B cell (primary cell): ENCODE measurements around the gene CHST8. TPM values are rescaled to one million over a fixed set of nuclear protein-coding genes. Genes with fewer than 3 reads are reported as not detected.

ENCODE experiments used
- ATAC-seq: fragments of 200-7000 bp; cut with Tn5 transposase; one replicate; pipeline ENCODE4 v1.10.0; 2021; ENCODE audit warnings: low read depth, mild to moderate bottlenecking, moderate number of reproducible peaks, moderate library complexity
- CTCF ChIA-PET: fragments of 350-600 bp; sonication (Branson Sonifier 250); formaldehyde crosslinking; loops from one replicate; lab custom pipeline; 2021; ENCODE audit warnings: antibody characterized with exemption, inconsistent platforms; lab: Charles Lee
- POLR2A ChIA-PET: fragments of 350-600 bp; sonication (Branson Sonifier 250); formaldehyde crosslinking; loops from one replicate; lab custom pipeline; 2021; ENCODE audit warnings: antibody characterized with exemption; lab: Charles Lee
- DNase-seq: peaks from one replicate; pipeline ENCODE4 v3.0.0; 2013
- H2AFZ ChIP-seq: 2 replicates; pipeline ENCODE4 v1.6.1; 2012; ENCODE audit warnings: mild to moderate bottlenecking, low read depth, low read length; ENCODE audit not compliant: insufficient read depth, poor library complexity, severe bottlenecking
- H3K27ac ChIP-seq, 2 donors: 1 replicate in 1 of 2; 2 replicates in 1 of 2; pipeline ENCODE4 v1.5.1; 2012 to 2013; ENCODE audit warnings: low read length in 2 of 2, mild to moderate bottlenecking in 2 of 2, moderate library complexity in 1 of 2
- H3K27me3 ChIP-seq, 4 experiments: fragments of 200-600 bp in 1 of 4; sonication (generic) in 1 of 4; replicated peaks in 1 of 4; 1 replicate in 2 of 4; 2 replicates in 2 of 4; pipeline versions ENCODE4 v1.6.1 to v1.7.0; 2013 to 2016; ENCODE audit warnings: low read length in 3 of 4, mild to moderate bottlenecking in 2 of 4, mixed read lengths in 1 of 4, moderate library complexity in 1 of 4; ENCODE audit not compliant: insufficient read depth in 4 of 4, control insufficient read depth in 3 of 4; ENCODE audit errors: control extremely low read depth in 1 of 4
- H3K36me3 ChIP-seq, 2 experiments: replicated peaks in 1 of 2; 1 replicate in 1 of 2; 2 replicates in 1 of 2; pipeline versions ENCODE4 v1.6.1 to v1.7.1; 2013; ENCODE audit warnings: low read length in 1 of 2; ENCODE audit not compliant: insufficient read depth in 2 of 2, control insufficient read depth in 1 of 2; ENCODE audit errors: control extremely low read depth in 1 of 2, extremely low read depth in 1 of 2
- H3K4me1 ChIP-seq, 2 donors: fragments of 200-600 bp in 1 of 2; sonication (generic) in 1 of 2; 1 replicate in 1 of 2; 2 replicates in 1 of 2; pipeline versions ENCODE4 v1.5.1 to v1.6.1; 2013 to 2017; ENCODE audit warnings: low read length in 2 of 2; ENCODE audit not compliant: control insufficient read depth in 2 of 2, insufficient read depth in 2 of 2
- H3K4me2 ChIP-seq: replicated peaks from 2 replicates; pipeline ENCODE3; 2012; ENCODE audit warnings: mild to moderate bottlenecking, low read depth, low read length; ENCODE audit not compliant: poor library complexity, severe bottlenecking
- H3K4me3 ChIP-seq, 5 experiments: fragments of 200-600 bp in 1 of 5; sonication (generic) in 1 of 5; 1 replicate in 3 of 5; 2 replicates in 2 of 5; pipeline versions ENCODE4 v1.5.1 to v1.7.0; 2011 to 2016; ENCODE audit warnings: low read length in 4 of 5, mild to moderate bottlenecking in 4 of 5, low read depth in 2 of 5, control low read depth in 1 of 5, moderate library complexity in 1 of 5; ENCODE audit not compliant: insufficient read depth in 1 of 5; ENCODE audit errors: control extremely low read depth in 1 of 5, extremely low read depth in 1 of 5
- H3K79me2 ChIP-seq: fragments of 200-600 bp; sonication (generic); one replicate; pipeline ENCODE4 v1.6.0; 2016; ENCODE audit warnings: low read length; ENCODE audit not compliant: control insufficient read depth, insufficient read depth
- H3K9ac ChIP-seq: fragments of 200-600 bp; sonication (generic); 2 replicates; pipeline ENCODE4 v1.6.1; 2017; ENCODE audit warnings: mild to moderate bottlenecking, low read length, moderate library complexity
- H3K9me3 ChIP-seq, 3 donors: one replicate each; pipeline versions ENCODE4 v1.6.1 to v1.7.1; 2013; ENCODE audit warnings: low read length in 2 of 3; ENCODE audit not compliant: control insufficient read depth in 2 of 3, insufficient read depth in 1 of 3; ENCODE audit errors: control extremely low read depth in 1 of 3
- H4K20me1 ChIP-seq: 2 replicates; pipeline ENCODE4 v1.6.0; 2012; ENCODE audit warnings: mild to moderate bottlenecking, low read length; ENCODE audit not compliant: insufficient read depth, control insufficient read depth, poor library complexity, severe bottlenecking
- H3K27ac Mint-ChIP-seq: one replicate; pipeline ENCODE4 v1.8.0; 2021; ENCODE audit warnings: mixed read lengths
- H3K27me3 Mint-ChIP-seq: one replicate; pipeline ENCODE4 v1.8.0; 2021; ENCODE audit warnings: mixed read lengths
- H3K4me1 Mint-ChIP-seq: one replicate; pipeline ENCODE4 v1.8.0; 2021; ENCODE audit warnings: mixed read lengths
- H3K4me3 Mint-ChIP-seq: one replicate; pipeline ENCODE4 v1.8.0; 2021; ENCODE audit warnings: mixed read lengths
- H3K9me3 Mint-ChIP-seq: one replicate; pipeline ENCODE4 v1.8.0; 2022; ENCODE audit warnings: mixed read lengths; ENCODE audit not compliant: insufficient read depth
- CTCF ChIP-seq: fragments of 200-600 bp; IDR thresholded peaks from one replicate; pipeline ENCODE4 v1.8.0; 2022; ENCODE audit warnings: antibody characterized with exemption, mild to moderate bottlenecking
- EZH2 ChIP-seq: IDR thresholded peaks from 2 replicates; pipeline ENCODE4 v1.6.1; 2012; ENCODE audit warnings: borderline replicate concordance, low read depth, mild to moderate bottlenecking, moderate library complexity, low read length; ENCODE audit not compliant: insufficient read depth, poor library complexity, severe bottlenecking
- WGBS: methylation state at CpG from one replicate; pipeline ENCODE4 v1.1.5; 2013; ENCODE audit warnings: missing lambda C conversion rate; ENCODE audit not compliant: insufficient coverage; 5-methylcytosine and 5-hydroxymethylcytosine counted together
- intact Hi-C: fragments of 100-400 bp; cut with micrococcal nuclease; formaldehyde crosslinking; loops from one replicate; pipeline ENCODE4 v1.10.0; 2022
- polyA plus RNA-seq: library from polyadenylated mRNA; depleted of rRNA; stranded (reverse); fragments of >200 nt; gene quantifications from 2 replicates; pipeline ENCODE4 v1.2.3, GENCODE V29; 2012
- total RNA-seq, 2 donors: library from RNA; stranded (reverse); fragments of 120-200 nt in 1 of 2; gene quantifications; 1 replicate in 1 of 2; 2 replicates in 1 of 2; pipeline versions ENCODE4 v1.2.3 to v1.2.4, GENCODE V29; 2013 to 2022

CHST8 gene
- total and polyA plus RNA-seq, 2 donors (not counting 1 experiment from before 2014, with no cell fraction given) = not detected

GRCh38 chr19:33681081-33681680 lies 59.4 kb downstream of the CHST8 start:
- Histone ChIP-seq H3K9ac (no peak overlapping the region), H3K27ac (no peak overlapping the region), H3K4me2 (no peak overlapping the region), H4K20me1 (no peaks in the 10 kb centered on the region), H3K4me3 (no peak overlapping the region), H3K4me1 (no peaks in the 10 kb centered on the region), H3K9me3 (peaks cover 0 to 11% (median 0%) of the 10 kb centered on the region in 3 donors), H2AFZ (no peak overlapping the region), H3K79me2 (no peaks in the 10 kb centered on the region), H3K36me3 (no peaks in the 10 kb centered on the region), H3K27me3 (peaks cover 0 to 20% (median 0%) of the 10 kb centered on the region in 4 experiments)
- ATAC-seq (no peak), DNase-seq (no peak)
- TF ChIP-seq CTCF (no peak), EZH2 (no peak)
- intact Hi-C loops = no loop called here
- ChIA-PET POLR2A (no interaction called here), CTCF (no interaction called here)
- WGBS = 65% methylated on average over 2 of the region's 3 CpGs
- H3K4me1 Mint-ChIP-seq = no peaks in the 10 kb centered on the region
- H3K27ac Mint-ChIP-seq = no peak overlapping the region
- no peaks in the 10 kb centered on the region for H3K9me3 Mint-ChIP-seq
- H3K4me3 Mint-ChIP-seq = no peak overlapping the region
- H3K27me3 Mint-ChIP-seq = peaks cover 14% of the 10 kb centered on the region

GRCh38 chr19:33683881-33684537 lies 62.3 kb downstream of the CHST8 start:
- Histone ChIP-seq H3K9me3 (peaks cover 0 to 8% (median 0%) of the 10 kb centered on the region in 3 donors), H4K20me1 (no peaks in the 10 kb centered on the region), H3K4me1 (no peaks in the 10 kb centered on the region), H3K27ac (no peak overlapping the region), H3K4me3 (no peak overlapping the region), H3K27me3 (peaks cover 0 to 20% (median 0%) of the 10 kb centered on the region in 4 experiments), H3K9ac (no peak overlapping the region), H3K4me2 (no peak overlapping the region), H3K79me2 (no peaks in the 10 kb centered on the region), H3K36me3 (no peaks in the 10 kb centered on the region), H2AFZ (no peak overlapping the region)
- Mint-ChIP-seq H3K4me1 (no peaks in the 10 kb centered on the region), H3K27ac (no peak overlapping the region), H3K27me3 (peaks cover 18% of the 10 kb centered on the region), H3K9me3 (no peaks in the 10 kb centered on the region), H3K4me3 (no peak overlapping the region)
- intact Hi-C loops = no loop called here
- ATAC-seq = no peak
- 29% methylated on average over 24 of the region's 24 CpGs for whole genome bisulfite sequencing
- no peak for TF ChIP-seq CTCF
- TF ChIP-seq EZH2 = no peak
- POLR2A ChIA-PET = no interaction called here
- DNase-seq = no peak
- CTCF ChIA-PET = no interaction called here
